ENCODE results near the gene PTPRR.

Gene PTPRR

GRCh38 chr12:70663838-70664237, 256.7 kb downstream of the PTPRR start:
- Histone ChIP-seq H4K20me1 (ENCODE audit: control insufficient read depth, insufficient read depth, low read depth, low read length) (no peaks in the 10 kb centered on the region), H3K36me3 (ENCODE audit: control insufficient read depth, low read length) (no peaks in the 10 kb centered on the region), H3K4me1 (ENCODE audit: control insufficient read depth, low read length) (no peaks in the 10 kb centered on the region), H3K79me2 (ENCODE audit: control insufficient read depth, low read length) (no peaks in the 10 kb centered on the region), H3K4me2 (ENCODE audit: low read length) (no peak overlapping the region), H3F3A (ENCODE audit: control insufficient read depth, insufficient read depth) (no peaks in the 10 kb centered on the region), H3K27me3 (ENCODE audit: control insufficient read depth, low read length) (no peaks in the 10 kb centered on the region; the same call in 1 of the 2 replicates), H3K9me2 (replicated peaks; ENCODE audit: control insufficient read depth, low read length) (no peaks in the 10 kb centered on the region), H3K9me3 (ENCODE audit: control insufficient read depth, insufficient read depth, low read length) (no peaks in the 10 kb centered on the region), H3K27ac (ENCODE audit: low read depth, low read length) (no peak overlapping the region), H3K4me3 (ENCODE audit: low read length) (no peak overlapping the region)
- TF ChIP-seq EZH2phosphoT487 (IDR thresholded peaks at IDR 0.05; ENCODE audit: borderline replicate concordance, low read length) = no peak
- TF ChIP-seq, protein P1, sequence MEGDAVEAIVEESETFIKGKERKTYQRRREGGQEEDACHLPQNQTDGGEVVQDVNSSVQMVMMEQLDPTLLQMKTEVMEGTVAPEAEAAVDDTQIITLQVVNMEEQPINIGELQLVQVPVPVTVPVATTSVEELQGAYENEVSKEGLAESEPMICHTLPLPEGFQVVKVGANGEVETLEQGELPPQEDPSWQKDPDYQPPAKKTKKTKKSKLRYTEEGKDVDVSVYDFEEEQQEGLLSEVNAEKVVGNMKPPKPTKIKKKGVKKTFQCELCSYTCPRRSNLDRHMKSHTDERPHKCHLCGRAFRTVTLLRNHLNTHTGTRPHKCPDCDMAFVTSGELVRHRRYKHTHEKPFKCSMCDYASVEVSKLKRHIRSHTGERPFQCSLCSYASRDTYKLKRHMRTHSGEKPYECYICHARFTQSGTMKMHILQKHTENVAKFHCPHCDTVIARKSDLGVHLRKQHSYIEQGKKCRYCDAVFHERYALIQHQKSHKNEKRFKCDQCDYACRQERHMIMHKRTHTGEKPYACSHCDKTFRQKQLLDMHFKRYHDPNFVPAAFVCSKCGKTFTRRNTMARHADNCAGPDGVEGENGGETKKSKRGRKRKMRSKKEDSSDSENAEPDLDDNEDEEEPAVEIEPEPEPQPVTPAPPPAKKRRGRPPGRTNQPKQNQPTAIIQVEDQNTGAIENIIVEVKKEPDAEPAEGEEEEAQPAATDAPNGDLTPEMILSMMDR (IDR thresholded peaks at IDR 0.05; ENCODE audit: low read depth, low read length, poor library complexity, severe bottlenecking) = no peak

GRCh38 chr12:70661466-70662161, 258.9 kb downstream of the PTPRR start:
- no peak overlapping the region for H3K4me2 ChIP-seq (ENCODE audit: low read length)
- no peak for TF ChIP-seq EZH2phosphoT487 (IDR thresholded peaks at IDR 0.05; ENCODE audit: borderline replicate concordance, low read length)
- TF ChIP-seq, protein P1 (IDR thresholded peaks at IDR 0.05; ENCODE audit: low read depth, low read length, poor library complexity, severe bottlenecking) = no peak
- no peaks in the 10 kb centered on the region for H3K9me2 ChIP-seq (replicated peaks; ENCODE audit: control insufficient read depth, low read length)
- H3K4me1 ChIP-seq (ENCODE audit: control insufficient read depth, low read length) = no peaks in the 10 kb centered on the region
- no peaks in the 10 kb centered on the region for H3K79me2 ChIP-seq (ENCODE audit: control insufficient read depth, low read length)
- no peaks in the 10 kb centered on the region for H3K36me3 ChIP-seq (ENCODE audit: control insufficient read depth, low read length)
- H3F3A ChIP-seq (ENCODE audit: control insufficient read depth, insufficient read depth) = no peaks in the 10 kb centered on the region
- H3K27ac ChIP-seq (ENCODE audit: low read depth, low read length) = no peak overlapping the region
- no peaks in the 10 kb centered on the region for H3K9me3 ChIP-seq (ENCODE audit: control insufficient read depth, insufficient read depth, low read length)
- no peaks in the 10 kb centered on the region for H4K20me1 ChIP-seq (ENCODE audit: control insufficient read depth, insufficient read depth, low read depth, low read length)
- H3K27me3 ChIP-seq (ENCODE audit: control insufficient read depth, low read length) = no peaks in the 10 kb centered on the region; the same call in 1 of the 2 replicates
- no peak overlapping the region for H3K4me3 ChIP-seq (ENCODE audit: low read length)

DNA sequence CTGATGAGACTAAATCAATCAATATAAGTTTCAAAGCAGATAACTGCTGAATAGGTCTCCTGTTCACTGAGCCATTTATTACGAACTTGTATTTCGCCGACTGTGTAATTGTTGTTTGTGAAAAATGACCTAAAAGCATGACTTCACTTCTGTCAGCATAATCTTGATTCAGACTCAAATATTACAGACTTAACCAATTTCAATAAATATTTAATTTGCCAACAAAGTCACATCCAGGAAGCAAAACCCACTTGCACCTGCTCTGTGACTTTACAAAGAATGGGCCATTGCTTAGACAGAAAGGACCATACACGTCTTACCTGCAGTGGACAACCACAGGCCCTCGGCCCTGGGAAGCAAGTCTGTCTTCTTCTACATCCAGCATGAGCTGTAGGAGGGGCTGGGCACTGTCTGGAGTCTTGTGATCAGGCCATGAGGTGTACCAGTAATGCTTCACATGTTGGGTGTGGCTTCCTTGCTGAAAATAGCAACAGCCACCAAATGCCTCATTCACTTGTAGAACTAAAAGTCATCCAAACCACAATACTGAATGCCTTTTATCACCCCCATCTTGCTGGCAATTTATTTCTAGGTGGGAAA, 259.8 kb downstream of the PTPRR start:
- no peaks in the 10 kb centered on the region for H4K20me1 ChIP-seq (ENCODE audit: control insufficient read depth, insufficient read depth, low read depth, low read length)
- no peaks in the 10 kb centered on the region for H3F3A ChIP-seq (ENCODE audit: control insufficient read depth, insufficient read depth)
- H3K9me2 ChIP-seq (replicated peaks; ENCODE audit: control insufficient read depth, low read length) = no peaks in the 10 kb centered on the region
- no peaks in the 10 kb centered on the region for H3K79me2 ChIP-seq (ENCODE audit: control insufficient read depth, low read length)
- no peak overlapping the region for H3K4me3 ChIP-seq (ENCODE audit: low read length)
- H3K36me3 ChIP-seq (ENCODE audit: control insufficient read depth, low read length) = no peaks in the 10 kb centered on the region
- no peaks in the 10 kb centered on the region; the same call in 1 of the 2 replicates for H3K27me3 ChIP-seq (ENCODE audit: control insufficient read depth, low read length)
- no peaks in the 10 kb centered on the region for H3K9me3 ChIP-seq (ENCODE audit: control insufficient read depth, insufficient read depth, low read length)
- TF ChIP-seq, protein P1 (IDR thresholded peaks at IDR 0.05; ENCODE audit: low read depth, low read length, poor library complexity, severe bottlenecking) = no peak
- H3K27ac ChIP-seq (ENCODE audit: low read depth, low read length) = no peak overlapping the region
- H3K4me1 ChIP-seq (ENCODE audit: control insufficient read depth, low read length) = no peaks in the 10 kb centered on the region
- H3K4me2 ChIP-seq (ENCODE audit: low read length) = no peak overlapping the region

All from DOHH2 (cell line).